Activated CD8-positive, alpha-beta T cell treated with anti-CD3 and anti-CD28 coated beads for 36 hours (primary cell): ENCODE results near the gene KIAA0319L. TPM values are rescaled to one million over a fixed set of nuclear protein-coding genes. Genes with fewer than 3 reads are reported as not detected.

ENCODE experiments used
- ATAC-seq: fragments of 200-7000 bp; cut with Tn5 transposase; one replicate; pipeline ENCODE4 v1.10.0; 2021; ENCODE audit warnings: mild to moderate bottlenecking, moderate library complexity
- CTCF ChIA-PET: fragments of 350-600 bp; sonication (Branson Sonifier 250); formaldehyde crosslinking; loops from one replicate; lab custom pipeline; 2021; ENCODE audit warnings: antibody characterized with exemption; lab: Charles Lee
- POLR2A ChIA-PET: fragments of 350-600 bp; sonication (Branson Sonifier 250); formaldehyde crosslinking; loops from one replicate; lab custom pipeline; 2021; ENCODE audit warnings: antibody characterized with exemption; lab: Charles Lee
- DNase-seq: peaks from one replicate; pipeline ENCODE4 v3.0.0-alpha.2; 2020
- H3K27ac Mint-ChIP-seq: one replicate; pipeline ENCODE4 v1.8.0; 2021; ENCODE audit warnings: mild to moderate bottlenecking, mixed read lengths
- H3K27me3 Mint-ChIP-seq: one replicate; pipeline ENCODE4 v1.8.0; 2021; ENCODE audit warnings: mixed read lengths
- H3K36me3 Mint-ChIP-seq: one replicate; pipeline ENCODE4 v1.8.0; 2021; ENCODE audit warnings: low read depth, mixed read lengths
- H3K4me1 Mint-ChIP-seq: one replicate; pipeline ENCODE4 v1.8.0; 2021; ENCODE audit warnings: low read depth, mixed read lengths
- H3K4me3 Mint-ChIP-seq: one replicate; pipeline ENCODE4 v1.8.0; 2021; ENCODE audit warnings: mild to moderate bottlenecking, moderate library complexity, mixed read lengths
- H3K9me3 Mint-ChIP-seq: one replicate; pipeline ENCODE4 v1.8.0; 2021; ENCODE audit warnings: mixed read lengths
- intact Hi-C: fragments of 100-400 bp; cut with micrococcal nuclease; formaldehyde crosslinking; loops from one replicate; pipeline ENCODE4 v1.10.0; 2022
- total RNA-seq, 2 experiments: library from RNA; stranded (reverse); gene quantifications; one replicate each; pipeline ENCODE4 v1.2.3, GENCODE V29; 2021
- TF ChIP-seq, protein P1 (sequence below): fragments of 200-600 bp; IDR thresholded peaks from one replicate; pipeline ENCODE4 v1.8.0; 2022; ENCODE audit warnings: antibody characterized with exemption, mild to moderate bottlenecking

Gene KIAA0319L
- total RNA-seq, 2 experiments from 2014 or later = 22.8 to 30.9 TPM

DNA sequence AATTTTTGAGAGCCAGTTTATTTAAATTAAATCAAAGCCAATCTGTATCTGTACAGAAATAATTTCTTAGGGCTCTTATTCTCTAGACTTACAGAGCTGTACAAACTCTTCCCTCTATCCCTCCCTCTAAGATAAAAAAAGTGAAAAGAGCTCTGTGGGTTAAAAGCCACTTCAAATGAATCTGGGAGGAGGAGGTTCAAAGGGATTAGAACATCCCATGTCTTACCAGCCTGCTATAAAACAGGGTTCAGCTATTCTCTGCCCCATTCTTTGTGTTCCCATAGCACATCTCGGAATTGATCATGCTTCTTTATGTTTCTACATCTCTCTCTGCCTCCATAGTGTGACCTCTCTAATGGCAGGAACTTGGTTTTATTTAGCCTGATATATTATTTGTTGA lies 19.4 kb downstream of the KIAA0319L start:
- POLR2A ChIA-PET = interaction anchor here (1.4 kb wide), 1 partner anchor 19 kb away, joined by 4 read pairs; the partner anchor contains the start of genes KIAA0319L and NCDN
- Mint-ChIP-seq H3K27ac (peak overlapping the region; percentile 63), H3K4me3 (peak overlapping the region; percentile 29), H3K4me1 (peaks cover 70% of the 10 kb centered on the region), H3K27me3 (no peaks in the 10 kb centered on the region), H3K9me3 (no peaks in the 10 kb centered on the region), H3K36me3 (peaks cover 19% of the 10 kb centered on the region)
- DNase-seq (no peak), ATAC-seq (no peak)
- CTCF ChIA-PET = interaction anchor here (1.0 to 11.4 kb wide), 5 partner anchors 19 to 87 kb away, joined by 3 to 140 read pairs (median 4); partner anchors contain the start of genes KIAA0319L and NCDN
- intact Hi-C loops = no loop called here
- TF ChIP-seq, protein P1, sequence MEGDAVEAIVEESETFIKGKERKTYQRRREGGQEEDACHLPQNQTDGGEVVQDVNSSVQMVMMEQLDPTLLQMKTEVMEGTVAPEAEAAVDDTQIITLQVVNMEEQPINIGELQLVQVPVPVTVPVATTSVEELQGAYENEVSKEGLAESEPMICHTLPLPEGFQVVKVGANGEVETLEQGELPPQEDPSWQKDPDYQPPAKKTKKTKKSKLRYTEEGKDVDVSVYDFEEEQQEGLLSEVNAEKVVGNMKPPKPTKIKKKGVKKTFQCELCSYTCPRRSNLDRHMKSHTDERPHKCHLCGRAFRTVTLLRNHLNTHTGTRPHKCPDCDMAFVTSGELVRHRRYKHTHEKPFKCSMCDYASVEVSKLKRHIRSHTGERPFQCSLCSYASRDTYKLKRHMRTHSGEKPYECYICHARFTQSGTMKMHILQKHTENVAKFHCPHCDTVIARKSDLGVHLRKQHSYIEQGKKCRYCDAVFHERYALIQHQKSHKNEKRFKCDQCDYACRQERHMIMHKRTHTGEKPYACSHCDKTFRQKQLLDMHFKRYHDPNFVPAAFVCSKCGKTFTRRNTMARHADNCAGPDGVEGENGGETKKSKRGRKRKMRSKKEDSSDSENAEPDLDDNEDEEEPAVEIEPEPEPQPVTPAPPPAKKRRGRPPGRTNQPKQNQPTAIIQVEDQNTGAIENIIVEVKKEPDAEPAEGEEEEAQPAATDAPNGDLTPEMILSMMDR = no peak

DNA sequence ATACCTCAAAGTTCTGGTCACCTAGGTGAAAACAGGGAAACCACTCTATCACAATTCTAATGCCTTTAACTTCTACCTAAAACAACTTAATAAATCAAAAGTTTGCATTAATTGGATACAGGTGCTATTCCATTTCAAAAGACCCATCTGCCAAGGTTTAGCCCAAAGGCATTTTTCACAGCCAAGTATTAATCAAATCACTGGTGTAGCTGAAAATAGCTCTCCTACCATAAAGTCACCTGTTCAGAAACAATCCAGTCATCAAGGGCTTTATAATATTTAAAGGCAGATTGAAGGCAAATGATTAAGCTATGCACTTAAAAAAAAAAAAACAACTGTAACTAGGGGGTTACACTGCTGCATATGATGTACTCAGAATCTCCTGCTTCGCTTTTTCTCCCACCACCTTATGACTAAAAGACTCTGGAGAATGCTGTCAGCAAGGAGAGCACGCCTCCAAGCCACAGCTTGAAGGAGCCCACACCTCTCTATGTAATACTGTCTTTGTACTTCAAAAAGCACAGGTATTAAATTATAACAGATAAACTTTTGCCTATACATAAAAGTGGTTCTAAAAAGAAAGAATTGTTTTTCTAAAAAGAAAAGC lies 20.5 kb downstream of the KIAA0319L start:
- Mint-ChIP-seq H3K27ac (peak overlapping the region; percentile 63), H3K4me1 (peaks cover 61% of the 10 kb centered on the region)
- ATAC-seq = peak; percentile 50

DNA sequence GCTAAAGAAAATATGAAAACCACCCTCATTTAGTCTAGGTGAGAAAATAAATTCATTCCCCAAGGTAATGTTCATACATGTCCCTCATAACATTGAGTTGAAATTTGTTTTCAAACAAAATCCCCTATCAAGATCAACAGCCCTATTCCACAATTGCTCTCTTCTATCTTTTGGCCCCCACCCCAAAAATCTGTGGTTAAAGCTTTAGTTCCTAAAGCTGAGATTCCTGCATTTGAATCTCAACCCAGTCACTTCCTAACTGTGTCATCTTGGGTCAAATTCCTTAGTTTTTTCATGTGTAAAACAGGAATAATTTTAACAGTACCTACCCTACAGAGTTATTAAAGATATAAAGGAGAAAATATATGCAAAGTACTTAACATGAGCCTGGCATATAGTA lies 22.0 kb downstream of the KIAA0319L start:
- Mint-ChIP-seq H3K9me3 (peaks cover 6% of the 10 kb centered on the region), H3K4me1 (peaks cover 53% of the 10 kb centered on the region), H3K36me3 (peaks cover 20% of the 10 kb centered on the region), H3K27ac (no peak overlapping the region), H3K4me3 (no peak overlapping the region), H3K27me3 (no peaks in the 10 kb centered on the region)
- intact Hi-C loops = no loop called here
- TF ChIP-seq, protein P1 = no peak
- ATAC-seq (no peak), DNase-seq (no peak)
- ChIA-PET CTCF (interaction anchor here (0.7 to 11.4 kb wide), 4 partner anchors 9 to 92 kb away, joined by 4 to 140 read pairs (median 6); no protein-coding TSS in a partner anchor), POLR2A (interaction anchor here (1.0 kb wide), 1 partner anchor 30 kb away, joined by 3 read pairs; no protein-coding TSS in a partner anchor)

More for the DNA sequence above, 20.5 kb downstream of the KIAA0319L start:
- peak overlapping the region; percentile 17 for H3K4me3 Mint-ChIP-seq
- POLR2A ChIA-PET = interaction anchor here (0.8 to 1.2 kb wide), 3 partner anchors 28 to 228 kb away, joined by 3 read pairs; no protein-coding TSS in a partner anchor
- TF ChIP-seq, protein P1 = no peak
- peak; percentile 39 for DNase-seq
- intact Hi-C loops = no loop called here
- peaks cover 20% of the 10 kb centered on the region for H3K36me3 Mint-ChIP-seq
- H3K27me3 Mint-ChIP-seq = no peaks in the 10 kb centered on the region
- H3K9me3 Mint-ChIP-seq = no peaks in the 10 kb centered on the region
- CTCF ChIA-PET = interaction anchor here (0.8 to 11.4 kb wide), 5 partner anchors 8 to 85 kb away, joined by 3 to 140 read pairs (median 8); no protein-coding TSS in a partner anchor

DNA sequence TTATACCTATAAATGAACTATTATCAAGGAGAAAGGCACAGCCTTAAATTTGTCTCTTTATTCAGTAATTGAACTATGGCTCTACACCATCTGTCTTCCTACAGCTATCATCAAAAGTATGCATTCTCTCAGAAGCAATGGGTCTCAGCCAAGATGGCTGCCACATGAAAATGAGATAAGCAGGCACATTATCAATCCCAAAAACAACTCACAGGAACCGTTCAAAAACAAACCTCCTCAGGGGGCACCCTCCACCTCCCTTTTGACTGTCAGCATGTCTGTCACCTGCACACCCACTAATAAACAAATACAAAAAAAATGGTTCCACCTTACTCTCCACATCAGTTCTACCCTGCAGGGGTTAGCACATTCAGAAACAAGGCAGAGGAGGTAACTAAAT lies 23.6 kb downstream of the KIAA0319L start:
- CTCF ChIA-PET = interaction anchor here (1.1 to 11.4 kb wide), 3 partner anchors 11 to 82 kb away, joined by 4 to 140 read pairs (median 5); no protein-coding TSS in a partner anchor
- Mint-ChIP-seq H3K4me3 (no peak overlapping the region), H3K4me1 (peaks cover 36% of the 10 kb centered on the region), H3K27ac (no peak overlapping the region), H3K36me3 (peaks cover 29% of the 10 kb centered on the region), H3K27me3 (no peaks in the 10 kb centered on the region), H3K9me3 (peaks cover 10% of the 10 kb centered on the region)
- intact Hi-C loops = no loop called here
- DNase-seq (no peak), ATAC-seq (no peak)
- TF ChIP-seq, protein P1 = no peak
- POLR2A ChIA-PET = interaction anchor here (0.7 kb wide), 1 partner anchor 12 kb away, joined by 3 read pairs; no protein-coding TSS in a partner anchor
